Upper lobe of right lung (tissue), 1 donor: ENCODE measurements around the gene HS3ST5. TPM values are rescaled to one million over a fixed set of nuclear protein-coding genes. Genes with fewer than 3 reads are reported as not detected.

ENCODE experiments used
- ATAC-seq: fragments of 200-7000 bp; cut with Tn5 transposase; one replicate; pipeline ENCODE4 v1.9.1; 2020; ENCODE audit warnings: mild to moderate bottlenecking, moderate library complexity
- DNase-seq: peaks from one replicate; pipeline ENCODE4 v3.0.0-alpha.2; 2020
- H3K27ac ChIP-seq: fragments of 200-600 bp; one replicate; pipeline ENCODE4 v1.8.0; 2022
- H3K27me3 ChIP-seq: fragments of 200-600 bp; one replicate; pipeline ENCODE4 v1.8.0; 2022; ENCODE audit warnings: mild to moderate bottlenecking
- H3K36me3 ChIP-seq: fragments of 200-600 bp; one replicate; pipeline ENCODE4 v1.8.0; 2022
- H3K4me1 ChIP-seq: fragments of 200-600 bp; one replicate; pipeline ENCODE4 v1.8.0; 2022
- H3K4me3 ChIP-seq: fragments of 200-600 bp; one replicate; pipeline ENCODE4 v1.8.0; 2022; ENCODE audit warnings: mild to moderate bottlenecking
- H3K9me3 ChIP-seq: fragments of 200-600 bp; one replicate; pipeline ENCODE4 v1.8.0; 2022
- intact Hi-C: fragments of 100-400 bp; cut with DNase I; formaldehyde crosslinking; loops from one replicate; pipeline ENCODE4 v1.11.0; 2022
- total RNA-seq: library from RNA; stranded (reverse); fragmentation: NEBNext Ultra II Directional; extraction: Animal tissue kit (Norgen Biotek cat#: 25700); gene quantifications from one replicate; pipeline ENCODE4 v1.2.1, GENCODE V29; 2021
- TF ChIP-seq, protein P1 (sequence below): fragments of 200-600 bp; IDR thresholded peaks from one replicate; pipeline ENCODE4 v1.8.0; 2022; ENCODE audit warnings: antibody characterized with exemption
- donor health status: DM: no; HTN: yes; CAD: no; lungs with severe emphysema.

HS3ST5 gene
- total RNA-seq, 1 donor from 2014 or later = not detected

DNA sequence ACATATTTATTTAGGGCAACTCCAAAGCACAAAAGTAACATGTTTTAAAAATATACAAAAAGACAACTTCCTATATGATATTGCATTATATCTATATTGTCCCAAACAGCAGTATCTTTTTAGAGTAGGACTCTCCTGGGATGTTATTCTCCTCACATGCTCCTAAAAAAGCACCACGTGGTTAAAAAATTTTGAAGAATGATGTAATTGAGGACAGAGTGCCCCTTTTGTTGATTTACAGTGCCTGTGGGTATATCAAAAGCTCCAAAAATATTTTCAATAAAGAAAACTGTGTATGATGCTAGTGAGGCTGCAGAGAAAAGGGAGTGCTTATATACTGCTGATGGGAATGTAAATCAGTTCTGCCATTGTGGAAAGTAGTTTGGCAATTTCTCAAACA lies 241.6 kb downstream of the HS3ST5 start:
- no peak overlapping the region for H3K27ac ChIP-seq
- intact Hi-C loops = no loop called here
- TF ChIP-seq, protein P1, sequence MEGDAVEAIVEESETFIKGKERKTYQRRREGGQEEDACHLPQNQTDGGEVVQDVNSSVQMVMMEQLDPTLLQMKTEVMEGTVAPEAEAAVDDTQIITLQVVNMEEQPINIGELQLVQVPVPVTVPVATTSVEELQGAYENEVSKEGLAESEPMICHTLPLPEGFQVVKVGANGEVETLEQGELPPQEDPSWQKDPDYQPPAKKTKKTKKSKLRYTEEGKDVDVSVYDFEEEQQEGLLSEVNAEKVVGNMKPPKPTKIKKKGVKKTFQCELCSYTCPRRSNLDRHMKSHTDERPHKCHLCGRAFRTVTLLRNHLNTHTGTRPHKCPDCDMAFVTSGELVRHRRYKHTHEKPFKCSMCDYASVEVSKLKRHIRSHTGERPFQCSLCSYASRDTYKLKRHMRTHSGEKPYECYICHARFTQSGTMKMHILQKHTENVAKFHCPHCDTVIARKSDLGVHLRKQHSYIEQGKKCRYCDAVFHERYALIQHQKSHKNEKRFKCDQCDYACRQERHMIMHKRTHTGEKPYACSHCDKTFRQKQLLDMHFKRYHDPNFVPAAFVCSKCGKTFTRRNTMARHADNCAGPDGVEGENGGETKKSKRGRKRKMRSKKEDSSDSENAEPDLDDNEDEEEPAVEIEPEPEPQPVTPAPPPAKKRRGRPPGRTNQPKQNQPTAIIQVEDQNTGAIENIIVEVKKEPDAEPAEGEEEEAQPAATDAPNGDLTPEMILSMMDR = no peak

DNA sequence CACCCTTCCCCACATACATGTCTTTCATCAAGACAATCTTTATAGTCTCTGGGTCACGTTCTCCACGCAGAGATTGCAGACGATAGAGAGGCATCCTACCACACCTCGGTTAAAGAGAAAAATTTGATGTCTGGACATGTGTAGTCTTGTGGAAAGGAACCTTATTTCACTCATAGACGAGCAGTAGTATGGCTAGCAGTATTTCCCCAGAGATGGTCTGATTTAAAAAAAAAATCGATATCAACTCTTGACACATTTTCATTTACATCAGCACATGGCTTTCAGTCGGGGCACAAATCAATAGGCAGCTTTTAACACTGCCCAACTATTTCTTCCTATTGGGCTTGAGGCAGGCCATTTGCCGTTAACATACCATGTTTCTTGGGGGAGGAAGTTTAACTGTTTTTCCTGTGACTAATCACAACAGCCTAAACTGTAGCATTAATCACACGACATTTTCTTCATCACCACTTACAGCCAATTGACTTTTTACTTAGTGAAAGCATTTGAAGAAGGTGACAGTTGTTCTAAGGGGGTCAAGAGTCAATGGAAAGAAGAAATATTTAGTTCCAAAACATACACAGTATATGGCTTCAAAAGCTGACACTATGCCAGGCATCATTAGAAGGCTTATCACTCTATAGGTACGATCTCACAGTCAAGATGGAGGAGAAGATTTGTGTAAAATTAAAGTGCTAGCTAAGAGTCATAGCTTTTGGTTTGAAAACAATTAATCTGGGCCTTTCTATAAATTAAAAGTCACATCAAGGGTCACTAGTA lies 242.4 kb downstream of the HS3ST5 start:
- intact Hi-C loops = no loop called here
- Histone ChIP-seq H3K9me3 (no peaks in the 10 kb centered on the region), H3K4me3 (no peak overlapping the region), H3K36me3 (no peaks in the 10 kb centered on the region), H3K4me1 (no peaks in the 10 kb centered on the region), H3K27ac (no peak overlapping the region), H3K27me3 (peaks cover 4% of the 10 kb centered on the region)
- TF ChIP-seq, protein P1 = no peak
- DNase-seq = no peak
- no peak for ATAC-seq

More for the DNA sequence above, 241.6 kb downstream of the HS3ST5 start:
- Histone ChIP-seq H3K4me3 (no peak overlapping the region), H3K9me3 (no peaks in the 10 kb centered on the region), H3K36me3 (no peaks in the 10 kb centered on the region), H3K4me1 (no peaks in the 10 kb centered on the region), H3K27me3 (no peaks in the 10 kb centered on the region)
- DNase-seq (no peak), ATAC-seq (no peak)

DNA sequence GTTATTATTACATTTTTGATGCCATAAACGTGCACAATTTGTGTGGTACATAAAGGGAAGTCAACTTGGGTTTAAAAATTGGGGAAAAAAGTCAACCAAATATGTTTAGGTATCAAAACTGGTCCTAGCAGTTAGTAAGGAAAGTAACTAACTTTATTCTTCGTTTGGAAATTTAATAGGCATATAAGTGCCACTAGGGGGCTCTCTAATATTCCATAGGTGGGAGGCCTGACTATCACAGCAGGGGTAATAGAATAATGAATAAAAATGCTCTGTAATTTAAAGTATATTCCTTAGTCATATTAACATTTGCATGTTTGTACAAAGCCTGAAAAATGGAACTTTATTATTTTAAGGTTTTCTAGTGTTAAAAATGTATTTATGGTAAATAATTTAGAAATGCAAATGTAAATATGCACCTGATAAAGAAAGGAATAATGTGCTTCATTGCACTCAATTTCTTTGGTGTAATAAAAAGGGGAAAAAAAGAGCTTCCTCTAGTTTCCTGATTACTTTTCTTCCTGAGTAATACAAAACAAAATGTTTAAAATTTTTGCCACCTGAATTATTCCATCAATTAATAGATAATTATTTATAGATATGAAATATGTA lies 246.2 kb downstream of the HS3ST5 start:
- ATAC-seq (peak; percentile 59), DNase-seq (no peak)
- TF ChIP-seq, protein P1 = peak; percentile 82
- Histone ChIP-seq H3K9me3 (no peaks in the 10 kb centered on the region), H3K27ac (no peak overlapping the region), H3K4me1 (no peaks in the 10 kb centered on the region), H3K27me3 (peaks cover 4% of the 10 kb centered on the region), H3K36me3 (no peaks in the 10 kb centered on the region), H3K4me3 (no peak overlapping the region)
- intact Hi-C loops = no loop called here

DNA sequence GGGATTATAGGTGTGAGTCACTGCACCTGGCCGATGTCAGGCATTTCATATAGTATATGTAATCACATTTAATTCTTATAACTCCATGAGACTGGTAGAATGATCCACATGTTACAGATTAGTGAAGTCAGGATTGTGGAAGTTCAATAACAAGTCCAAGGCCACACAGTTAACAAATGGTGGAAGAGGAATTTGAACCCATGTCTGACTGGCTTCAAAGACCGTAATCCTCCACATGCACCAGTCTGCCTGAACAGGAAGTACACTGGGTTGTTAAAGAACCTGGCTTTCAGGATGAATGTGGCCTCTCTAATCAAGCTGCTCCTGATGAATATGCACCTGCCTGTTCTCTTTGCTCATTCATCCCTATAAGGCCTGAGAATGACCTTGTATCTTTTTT lies 249.9 kb downstream of the HS3ST5 start:
- ATAC-seq (no peak), DNase-seq (no peak)
- TF ChIP-seq, protein P1 = no peak
- no peaks in the 10 kb centered on the region for H3K9me3 ChIP-seq
- intact Hi-C loops = no loop called here
- H3K27me3 ChIP-seq = peaks cover 4% of the 10 kb centered on the region
- no peak overlapping the region for H3K27ac ChIP-seq
- no peaks in the 10 kb centered on the region for H3K4me1 ChIP-seq
- H3K4me3 ChIP-seq = no peak overlapping the region
- H3K36me3 ChIP-seq = no peaks in the 10 kb centered on the region

DNA sequence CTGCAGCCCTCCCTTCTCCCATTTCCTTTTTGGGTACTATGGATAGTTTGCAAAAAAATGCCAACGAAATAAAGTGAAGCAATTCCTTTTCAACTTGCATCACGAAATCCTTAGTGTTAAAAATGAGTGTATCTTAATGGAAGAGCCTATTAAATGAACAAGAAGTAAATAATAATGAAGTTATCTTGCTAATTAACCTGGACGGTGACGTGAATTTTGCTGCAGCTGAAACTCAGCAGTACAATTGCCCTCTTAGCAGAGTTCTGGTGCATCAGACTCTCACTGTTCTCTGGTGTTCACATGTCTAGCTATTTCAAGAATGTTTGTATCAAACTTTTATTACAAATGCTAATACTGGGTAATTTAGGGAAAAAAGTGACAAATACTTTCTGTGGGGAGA lies 252.2 kb downstream of the HS3ST5 start:
- intact Hi-C loops = no loop called here
- H3K4me1 ChIP-seq = no peaks in the 10 kb centered on the region
- DNase-seq = no peak
- no peaks in the 10 kb centered on the region for H3K36me3 ChIP-seq
- no peak overlapping the region for H3K4me3 ChIP-seq
- no peak overlapping the region for H3K27ac ChIP-seq
- no peaks in the 10 kb centered on the region for H3K9me3 ChIP-seq
- TF ChIP-seq, protein P1 = no peak
- ATAC-seq = no peak
- H3K27me3 ChIP-seq = peaks cover under 1% of the 10 kb centered on the region
